ENCODE results near the gene THSD4.
A peak's percentile ranks its signal among the peaks of the same experiment; 100 is the strongest.

The THSD4 gene

DNA sequence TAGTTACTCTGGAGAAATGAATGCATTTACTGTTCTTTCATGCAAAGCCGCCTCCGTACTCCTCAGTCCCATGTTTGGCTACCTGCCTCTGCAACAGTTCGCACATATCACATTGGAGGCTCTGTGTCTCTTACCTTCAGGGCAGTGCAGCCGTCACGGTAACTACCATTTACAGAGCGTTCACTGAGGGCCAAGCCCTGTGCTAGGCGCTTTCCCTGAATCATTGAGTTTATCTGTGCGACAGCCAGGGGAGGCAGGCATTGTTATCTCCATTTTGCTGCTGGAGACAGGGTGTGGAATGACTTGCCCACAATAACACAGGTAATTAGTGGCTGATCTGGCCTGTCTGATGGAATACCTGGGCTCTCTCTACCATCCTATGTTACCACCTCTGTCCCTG, 115.0 kb downstream of the THSD4 start:
- POLR2A ChIA-PET = no interaction called here
- WGBS (ENCODE audit: insufficient coverage) = 98% methylated on average over 8 of the region's 8 CpGs

DNA sequence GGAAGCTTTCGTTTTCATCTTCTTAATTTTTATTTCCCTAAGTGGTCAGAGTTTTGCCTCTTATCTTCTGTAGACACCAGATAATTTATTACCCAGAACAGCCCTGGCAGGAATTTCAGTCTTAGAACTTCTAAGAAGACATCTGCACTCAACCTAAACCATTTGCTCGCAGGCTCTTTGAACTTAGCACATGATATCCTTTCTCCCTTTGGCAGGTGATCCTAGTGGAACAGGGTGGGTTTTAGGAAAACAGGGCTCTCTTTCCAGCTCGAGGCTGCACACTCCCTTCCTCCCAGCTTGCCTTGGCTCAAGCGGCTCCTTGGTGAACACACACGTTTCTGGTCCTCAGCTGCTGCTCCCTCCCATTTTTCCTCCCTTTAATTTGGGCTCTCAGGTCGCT, 116.5 kb downstream of the THSD4 start:
- WGBS (ENCODE audit: insufficient coverage) = 66% methylated on average over 5 of the region's 6 CpGs
- H3K9me3 ChIP-seq (ENCODE audit: control extremely low read depth in 1 of 5, control insufficient read depth in 4 of 5, insufficient read depth in 2 of 5, low read depth in 1 of 5, low read length in 4 of 5) = no peaks in the 10 kb centered on the region
- H3K27me3 ChIP-seq (replicated peaks in 2 of 5; ENCODE audit: control insufficient read depth in 4 of 5, insufficient read depth in 5 of 5, low read length in 4 of 5) = peaks cover 0 to 15% (median 6%) of the 10 kb centered on the region in 5 experiments
- no peak for DNase-seq
- H3K27ac ChIP-seq (ENCODE audit: insufficient read depth in 1 of 2, low read depth in 1 of 2, low read length in 2 of 2, poor library complexity in 1 of 2, severe bottlenecking in 2 of 2) = no peak overlapping the region
- H3K4me3 ChIP-seq (ENCODE audit: control insufficient read depth in 1 of 7, extremely low read depth in 1 of 7, insufficient read depth in 4 of 7, low read depth in 2 of 7, low read length in 6 of 7) = no peak overlapping the region
- H3K36me3 ChIP-seq (ENCODE audit: control insufficient read depth in 4 of 4, insufficient read depth in 4 of 4, low read length in 3 of 4) = no peaks in the 10 kb centered on the region
- ChIA-PET POLR2A (no interaction called here), CTCF (no interaction called here)
- H3K4me1 ChIP-seq (ENCODE audit: control extremely low read depth in 1 of 4, control insufficient read depth in 4 of 4, insufficient read depth in 4 of 4, low read length in 3 of 4) = no peaks in the 10 kb centered on the region

More for the DNA sequence above, 115.0 kb downstream of the THSD4 start:
- Histone ChIP-seq H3K27ac (ENCODE audit: insufficient read depth in 1 of 2, low read depth in 1 of 2, low read length in 2 of 2, poor library complexity in 1 of 2, severe bottlenecking in 2 of 2) (no peak overlapping the region), H3K4me3 (ENCODE audit: control insufficient read depth in 1 of 7, extremely low read depth in 1 of 7, insufficient read depth in 4 of 7, low read depth in 2 of 7, low read length in 6 of 7) (no peak overlapping the region), H3K27me3 (replicated peaks in 2 of 5; ENCODE audit: control insufficient read depth in 4 of 5, insufficient read depth in 5 of 5, low read length in 4 of 5) (peaks cover 0 to 13% (median 6%) of the 10 kb centered on the region in 5 experiments), H3K4me1 (ENCODE audit: control extremely low read depth in 1 of 4, control insufficient read depth in 4 of 4, insufficient read depth in 4 of 4, low read length in 3 of 4) (no peaks in the 10 kb centered on the region), H3K36me3 (ENCODE audit: control insufficient read depth in 4 of 4, insufficient read depth in 4 of 4, low read length in 3 of 4) (no peaks in the 10 kb centered on the region), H3K9me3 (ENCODE audit: control extremely low read depth in 1 of 5, control insufficient read depth in 4 of 5, insufficient read depth in 2 of 5, low read depth in 1 of 5, low read length in 4 of 5) (no peaks in the 10 kb centered on the region)
- DNase-seq = no peak
- CTCF ChIA-PET = no interaction called here

- Histone ChIP-seq H3K4me1 (ENCODE audit: control extremely low read depth in 1 of 4, control insufficient read depth in 4 of 4, insufficient read depth in 4 of 4, low read length in 3 of 4) (no peaks in the 10 kb centered on the region), H3K4me3 (ENCODE audit: control insufficient read depth in 1 of 7, extremely low read depth in 1 of 7, insufficient read depth in 4 of 7, low read depth in 2 of 7, low read length in 6 of 7) (no peak overlapping the region), H3K27ac (ENCODE audit: insufficient read depth in 1 of 2, low read depth in 1 of 2, low read length in 2 of 2, poor library complexity in 1 of 2, severe bottlenecking in 2 of 2) (no peak overlapping the region), H3K9me3 (ENCODE audit: control extremely low read depth in 1 of 5, control insufficient read depth in 4 of 5, insufficient read depth in 2 of 5, low read depth in 1 of 5, low read length in 4 of 5) (no peaks in the 10 kb centered on the region), H3K27me3 (replicated peaks in 2 of 5; ENCODE audit: control insufficient read depth in 4 of 5, insufficient read depth in 5 of 5, low read length in 4 of 5) (peaks cover 0 to 15% (median 6%) of the 10 kb centered on the region in 5 experiments), H3K36me3 (ENCODE audit: control insufficient read depth in 4 of 4, insufficient read depth in 4 of 4, low read length in 3 of 4) (no peaks in the 10 kb centered on the region)
- ChIA-PET POLR2A (no interaction called here), CTCF (no interaction called here)
- WGBS (ENCODE audit: insufficient coverage) = 88% methylated on average over 4 of the region's 5 CpGs
- no peak for DNase-seq
Observed at GRCh38 chr15:71232411-71232810, 117.1 kb downstream of the THSD4 start.

DNA sequence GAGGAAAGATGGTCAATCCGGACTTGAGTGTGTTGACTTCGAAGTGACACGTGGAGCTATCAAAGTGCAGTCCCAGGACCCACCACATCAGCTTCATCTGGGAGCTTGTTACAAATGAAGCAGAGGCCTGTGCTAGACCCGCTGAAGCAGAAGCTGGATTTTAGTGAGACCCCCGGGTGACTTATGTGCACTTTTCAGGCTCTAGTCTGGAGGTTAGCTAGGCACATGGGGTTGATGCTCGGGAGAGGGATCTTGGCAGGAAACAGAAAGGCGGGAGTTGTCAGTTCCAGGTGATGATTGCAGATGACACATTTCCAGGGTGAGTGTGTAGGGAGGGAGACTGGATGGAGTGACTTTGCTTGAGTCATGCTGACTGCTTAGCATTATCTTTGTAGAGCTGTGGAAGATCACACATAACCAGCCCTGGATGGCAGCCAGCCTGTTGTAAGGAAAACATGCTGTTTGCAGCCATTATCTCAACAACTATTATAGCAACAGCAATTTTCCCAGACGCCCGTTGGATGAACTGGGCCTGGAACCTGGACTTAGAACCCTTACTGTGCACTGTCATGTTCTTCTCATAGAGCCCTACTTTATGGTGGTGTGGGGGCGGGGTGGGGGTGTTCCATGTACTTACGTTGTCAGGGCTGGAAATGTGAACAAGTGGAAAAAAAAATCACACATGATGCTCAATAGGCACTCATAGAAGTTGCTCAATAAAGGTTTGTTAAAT, 122.4 kb downstream of the THSD4 start:
- POLR2A ChIA-PET = no interaction called here
- Histone ChIP-seq H3K36me3 (ENCODE audit: control insufficient read depth in 4 of 4, insufficient read depth in 4 of 4, low read length in 3 of 4) (no peaks in the 10 kb centered on the region), H3K27ac (ENCODE audit: insufficient read depth in 1 of 2, low read depth in 1 of 2, low read length in 2 of 2, poor library complexity in 1 of 2, severe bottlenecking in 2 of 2) (no peak overlapping the region), H3K27me3 (replicated peaks in 2 of 5; ENCODE audit: control insufficient read depth in 4 of 5, insufficient read depth in 5 of 5, low read length in 4 of 5) (peaks cover 0 to 11% (median 2%) of the 10 kb centered on the region in 5 experiments), H3K9me3 (ENCODE audit: control extremely low read depth in 1 of 5, control insufficient read depth in 4 of 5, insufficient read depth in 2 of 5, low read depth in 1 of 5, low read length in 4 of 5) (no peaks in the 10 kb centered on the region), H3K4me3 (ENCODE audit: control insufficient read depth in 1 of 7, extremely low read depth in 1 of 7, insufficient read depth in 4 of 7, low read depth in 2 of 7, low read length in 6 of 7) (no peak overlapping the region), H3K4me1 (ENCODE audit: control extremely low read depth in 1 of 4, control insufficient read depth in 4 of 4, insufficient read depth in 4 of 4, low read length in 3 of 4) (no peaks in the 10 kb centered on the region)
- WGBS (ENCODE audit: insufficient coverage) = 97% methylated on average over 9 of the region's 11 CpGs
- CTCF ChIA-PET = interaction anchor here (1.1 kb wide), 1 partner anchor 8 kb away, joined by 3 read pairs; no protein-coding TSS in a partner anchor
- no peak for DNase-seq

DNA sequence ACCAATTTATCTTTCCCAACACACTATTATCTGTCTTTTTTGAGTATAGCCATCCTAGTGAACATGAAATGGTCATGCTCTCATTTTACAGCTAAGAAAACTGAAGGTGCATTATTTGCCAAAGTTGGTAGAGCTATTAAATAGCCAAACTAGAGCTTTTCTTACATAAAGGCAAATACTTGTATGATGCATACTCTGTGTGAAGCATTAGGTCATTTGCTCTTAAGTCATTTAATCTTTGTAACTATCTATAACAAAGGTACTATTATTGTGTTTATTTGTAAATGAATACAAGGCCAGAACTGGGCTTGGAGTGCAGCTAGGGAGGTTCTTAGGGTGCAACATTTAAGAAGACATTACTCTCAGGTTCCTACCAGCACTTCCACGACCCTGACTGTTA, 123.7 kb downstream of the THSD4 start:
- no peaks in the 10 kb centered on the region for H3K36me3 ChIP-seq (ENCODE audit: control insufficient read depth in 4 of 4, insufficient read depth in 4 of 4, low read length in 3 of 4)
- H3K4me3 ChIP-seq (ENCODE audit: control insufficient read depth in 1 of 7, extremely low read depth in 1 of 7, insufficient read depth in 4 of 7, low read depth in 2 of 7, low read length in 6 of 7) = no peak overlapping the region
- ChIA-PET CTCF (no interaction called here), POLR2A (no interaction called here)
- H3K27me3 ChIP-seq (replicated peaks in 2 of 5; ENCODE audit: control insufficient read depth in 4 of 5, insufficient read depth in 5 of 5, low read length in 4 of 5) = peaks cover 0 to 6% (median 0%) of the 10 kb centered on the region in 5 experiments
- no peaks in the 10 kb centered on the region for H3K4me1 ChIP-seq (ENCODE audit: control extremely low read depth in 1 of 4, control insufficient read depth in 4 of 4, insufficient read depth in 4 of 4, low read length in 3 of 4)
- DNase-seq = no peak
- no peaks in the 10 kb centered on the region for H3K9me3 ChIP-seq (ENCODE audit: control extremely low read depth in 1 of 5, control insufficient read depth in 4 of 5, insufficient read depth in 2 of 5, low read depth in 1 of 5, low read length in 4 of 5)
- WGBS (ENCODE audit: insufficient coverage) = no CpG with 5 or more reads among the region's 1 CpG
- H3K27ac ChIP-seq (ENCODE audit: insufficient read depth in 1 of 2, low read depth in 1 of 2, low read length in 2 of 2, poor library complexity in 1 of 2, severe bottlenecking in 2 of 2) = no peak overlapping the region

DNA sequence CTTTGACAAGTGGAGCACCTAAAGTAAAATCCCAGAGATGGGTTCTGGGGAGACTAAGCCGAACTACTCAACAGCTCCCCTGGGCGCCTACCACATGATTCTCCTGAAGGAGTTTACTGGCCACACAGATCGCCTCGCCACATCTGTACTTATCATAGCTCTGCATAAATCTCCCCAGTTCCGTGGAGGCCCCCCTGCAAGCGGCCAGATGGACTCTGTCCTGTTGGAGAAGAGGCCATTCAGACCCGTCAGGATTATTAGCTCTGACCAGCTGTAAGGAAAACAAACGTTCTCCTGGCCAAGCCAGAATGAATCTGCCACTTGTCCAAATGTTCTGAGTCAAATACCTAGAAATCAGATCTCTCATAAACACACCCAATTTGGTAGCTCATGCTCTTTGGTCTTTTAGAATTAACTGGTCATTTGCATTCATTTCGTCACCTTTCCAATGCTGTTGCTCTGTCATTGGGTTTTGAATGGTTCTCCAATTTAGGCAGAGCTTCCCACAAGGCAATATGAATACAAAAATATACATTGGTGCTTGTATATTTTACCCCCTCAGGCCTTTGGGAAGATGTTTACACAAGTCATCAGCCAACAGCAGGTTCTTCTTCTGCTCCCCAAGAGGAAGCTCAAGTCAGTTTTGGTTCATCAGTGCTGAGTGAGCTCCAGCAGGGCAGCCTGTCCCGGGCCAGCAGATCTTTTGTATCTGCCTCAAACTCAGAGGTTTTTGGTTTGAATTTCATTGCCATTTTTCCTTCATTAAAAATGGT, 124.5 kb downstream of the THSD4 start:
- ChIA-PET CTCF (no interaction called here), POLR2A (no interaction called here)
- no peaks in the 10 kb centered on the region for H3K4me1 ChIP-seq (ENCODE audit: control extremely low read depth in 1 of 4, control insufficient read depth in 4 of 4, insufficient read depth in 4 of 4, low read length in 3 of 4)
- WGBS (ENCODE audit: insufficient coverage) = 93% methylated on average over 9 of the region's 10 CpGs
- peaks cover 0 to 3% (median 0%) of the 10 kb centered on the region in 5 experiments for H3K27me3 ChIP-seq (replicated peaks in 2 of 5; ENCODE audit: control insufficient read depth in 4 of 5, insufficient read depth in 5 of 5, low read length in 4 of 5)
- DNase-seq = no peak
- no peaks in the 10 kb centered on the region for H3K36me3 ChIP-seq (ENCODE audit: control insufficient read depth in 4 of 4, insufficient read depth in 4 of 4, low read length in 3 of 4)
- H3K27ac ChIP-seq (ENCODE audit: insufficient read depth in 1 of 2, low read depth in 1 of 2, low read length in 2 of 2, poor library complexity in 1 of 2, severe bottlenecking in 2 of 2) = no peak overlapping the region
- H3K9me3 ChIP-seq (ENCODE audit: control extremely low read depth in 1 of 5, control insufficient read depth in 4 of 5, insufficient read depth in 2 of 5, low read depth in 1 of 5, low read length in 4 of 5) = no peaks in the 10 kb centered on the region
- no peak overlapping the region for H3K4me3 ChIP-seq (ENCODE audit: control insufficient read depth in 1 of 7, extremely low read depth in 1 of 7, insufficient read depth in 4 of 7, low read depth in 2 of 7, low read length in 6 of 7)

- peak overlapping the region in 1 of 7 experiments; percentile 1 for H3K4me3 ChIP-seq (ENCODE audit: control insufficient read depth in 1 of 7, extremely low read depth in 1 of 7, insufficient read depth in 4 of 7, low read depth in 2 of 7, low read length in 6 of 7)
- 98% methylated on average over 6 of the region's 6 CpGs for WGBS (ENCODE audit: insufficient coverage)
- ChIA-PET POLR2A (no interaction called here), CTCF (no interaction called here)
- no peaks in the 10 kb centered on the region for H3K4me1 ChIP-seq (ENCODE audit: control extremely low read depth in 1 of 4, control insufficient read depth in 4 of 4, insufficient read depth in 4 of 4, low read length in 3 of 4)
- no peaks in the 10 kb centered on the region for H3K27me3 ChIP-seq (replicated peaks in 2 of 5; ENCODE audit: control insufficient read depth in 4 of 5, insufficient read depth in 5 of 5, low read length in 4 of 5)
- H3K27ac ChIP-seq (ENCODE audit: insufficient read depth in 1 of 2, low read depth in 1 of 2, low read length in 2 of 2, poor library complexity in 1 of 2, severe bottlenecking in 2 of 2) = no peak overlapping the region
- no peaks in the 10 kb centered on the region for H3K36me3 ChIP-seq (ENCODE audit: control insufficient read depth in 4 of 4, insufficient read depth in 4 of 4, low read length in 3 of 4)
- DNase-seq = no peak
- no peaks in the 10 kb centered on the region for H3K9me3 ChIP-seq (ENCODE audit: control extremely low read depth in 1 of 5, control insufficient read depth in 4 of 5, insufficient read depth in 2 of 5, low read depth in 1 of 5, low read length in 4 of 5)
Observed at GRCh38 chr15:71242292-71242691, 127.0 kb downstream of the THSD4 start.
